WTC11 (cell line): Measurements from ENCODE around the gene WDR91. TPM values are rescaled to one million over a fixed set of nuclear protein-coding genes. Genes with fewer than 3 reads are reported as not detected.
A peak's percentile ranks its signal among the peaks of the same experiment; 100 is the strongest.

Experiments used
- ATAC-seq: fragments of 200-7000 bp; cut with Tn5 transposase; 2 replicates; pipeline ENCODE4 v1.10.0; 2021; ENCODE audit warnings: mild to moderate bottlenecking, moderate library complexity
- CTCF ChIA-PET: fragments of 300-600 bp; sonication (Branson Sonifier 250); formaldehyde crosslinking; loops from one replicate; lab custom pipeline; 2021; ENCODE audit warnings: antibody characterized with exemption; lab: Charles Lee
- POLR2A ChIA-PET: fragments of 350-600 bp; sonication (Branson Sonifier 250); formaldehyde crosslinking; loops from one replicate; lab custom pipeline; 2021; ENCODE audit warnings: antibody characterized with exemption; lab: Charles Lee
- DNase-seq: peaks from one replicate; pipeline ENCODE4 v3.0.0; 2021; ENCODE audit warnings: low spot score
- H3K27ac Mint-ChIP-seq: 2 replicates; pipeline ENCODE4 v1.8.0; 2021; ENCODE audit warnings: mixed read lengths
- H3K27me3 Mint-ChIP-seq: 2 replicates; pipeline ENCODE4 v1.8.0; 2021; ENCODE audit warnings: low read depth, mild to moderate bottlenecking, moderate library complexity, mixed read lengths
- H3K36me3 Mint-ChIP-seq: 2 replicates; pipeline ENCODE4 v1.8.0; 2021; ENCODE audit warnings: mixed read lengths
- H3K4me1 Mint-ChIP-seq: 2 replicates; pipeline ENCODE4 v1.8.0; 2022; ENCODE audit warnings: mixed read lengths
- H3K4me3 Mint-ChIP-seq: 2 replicates; pipeline ENCODE4 v1.8.0; 2021; ENCODE audit warnings: mild to moderate bottlenecking, moderate library complexity, mixed read lengths
- H3K9me3 Mint-ChIP-seq: 2 replicates; pipeline ENCODE4 v1.8.0; 2021; ENCODE audit warnings: mixed read lengths
- FOXP1 ChIP-seq: sonication (generic); formaldehyde crosslinking; IDR thresholded peaks from 2 replicates; pipeline ENCODE4 v1.8.0; 2022; ENCODE audit warnings: missing genetic modification reagents, mild to moderate bottlenecking, moderate library complexity, borderline replicate concordance
- OVOL2 ChIP-seq: fragments of 250-450 bp; sonication (Bioruptor Pico); IDR thresholded peaks from 2 replicates; pipeline ENCODE4 v1.9.0; 2021; ENCODE audit warnings: mild to moderate bottlenecking, borderline replicate concordance
- RELA ChIP-seq: sonication (generic); formaldehyde crosslinking; IDR thresholded peaks from 2 replicates; pipeline ENCODE4 v1.8.1; 2022; ENCODE audit warnings: missing genetic modification reagents, mild to moderate bottlenecking, borderline replicate concordance
- SP1 ChIP-seq: sonication (generic); formaldehyde crosslinking; conservative IDR thresholded peaks from 2 replicates; pipeline ENCODE4 v1.8.1; 2022; ENCODE audit warnings: missing genetic modification reagents
- TEAD1 ChIP-seq: sonication (generic); formaldehyde crosslinking; IDR thresholded peaks from 2 replicates; pipeline ENCODE4 v1.8.0; 2022; ENCODE audit warnings: mild to moderate bottlenecking, missing genetic modification reagents
- ZNF138 ChIP-seq: sonication (generic); formaldehyde crosslinking; conservative IDR thresholded peaks from 2 replicates; pipeline ENCODE4 v1.8.1; 2022; ENCODE audit warnings: mild to moderate bottlenecking, moderate library complexity, missing genetic modification reagents
- ZNF317 ChIP-seq: sonication (generic); formaldehyde crosslinking; IDR thresholded peaks from 2 replicates; pipeline ENCODE4 v1.8.1; 2023; ENCODE audit warnings: low read depth, mild to moderate bottlenecking, moderate library complexity, missing genetic modification reagents, borderline replicate concordance
- total RNA-seq: library from RNA; stranded (reverse); gene quantifications from 3 replicates; pipeline ENCODE4 v1.2.3, GENCODE V29; 2021
- TF ChIP-seq, protein P1 (sequence below): fragments of 250-450 bp; sonication (Bioruptor Pico); IDR thresholded peaks from 2 replicates; pipeline ENCODE4 v1.9.0; 2021; ENCODE audit warnings: mild to moderate bottlenecking
- TF ChIP-seq, protein P2 (sequence below): sonication (generic); formaldehyde crosslinking; IDR thresholded peaks from 2 replicates; pipeline ENCODE4 v1.8.1; 2023; ENCODE audit warnings: mild to moderate bottlenecking, missing genetic modification reagents
- TF ChIP-seq, protein P3 (sequence below): sonication (generic); formaldehyde crosslinking; IDR thresholded peaks from 2 replicates; pipeline ENCODE4 v1.8.0; 2022; ENCODE audit warnings: mild to moderate bottlenecking, missing genetic modification reagents
- TF ChIP-seq, protein P4 (sequence below): fragments of 250-450 bp; sonication (Bioruptor Pico); IDR thresholded peaks from 2 replicates; pipeline ENCODE4 v1.8.0; 2021; ENCODE audit warnings: mild to moderate bottlenecking

The WDR91 gene
- total RNA-seq, 1 experiment from 2014 or later, result 12.0 TPM

DNA sequence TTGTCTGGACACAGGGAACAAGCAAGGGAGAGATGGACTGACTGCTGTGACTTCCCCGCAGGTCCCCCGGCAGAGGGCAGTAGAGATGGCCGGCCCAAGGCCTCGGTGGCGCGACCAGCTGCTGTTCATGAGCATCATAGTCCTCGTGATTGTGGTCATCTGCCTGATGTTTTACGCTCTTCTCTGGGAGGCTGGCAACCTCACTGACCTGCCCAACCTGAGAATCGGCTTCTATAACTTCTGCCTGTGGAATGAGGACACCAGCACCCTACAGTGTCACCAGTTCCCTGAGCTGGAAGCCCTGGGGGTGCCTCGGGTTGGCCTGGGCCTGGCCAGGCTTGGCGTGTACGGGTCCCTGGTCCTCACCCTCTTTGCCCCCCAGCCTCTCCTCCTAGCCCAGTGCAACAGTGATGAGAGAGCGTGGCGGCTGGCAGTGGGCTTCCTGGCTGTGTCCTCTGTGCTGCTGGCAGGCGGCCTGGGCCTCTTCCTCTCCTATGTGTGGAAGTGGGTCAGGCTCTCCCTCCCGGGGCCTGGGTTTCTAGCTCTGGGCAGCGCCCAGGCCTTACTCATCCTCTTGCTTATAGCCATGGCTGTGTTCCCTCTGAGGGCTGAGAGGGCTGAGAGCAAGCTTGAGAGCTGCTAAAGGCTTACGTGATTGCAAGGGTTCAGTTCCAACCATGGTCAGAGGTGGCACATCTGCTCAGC is 46.8 kb downstream of the WDR91 start (continued):
- TF ChIP-seq, protein P1, sequence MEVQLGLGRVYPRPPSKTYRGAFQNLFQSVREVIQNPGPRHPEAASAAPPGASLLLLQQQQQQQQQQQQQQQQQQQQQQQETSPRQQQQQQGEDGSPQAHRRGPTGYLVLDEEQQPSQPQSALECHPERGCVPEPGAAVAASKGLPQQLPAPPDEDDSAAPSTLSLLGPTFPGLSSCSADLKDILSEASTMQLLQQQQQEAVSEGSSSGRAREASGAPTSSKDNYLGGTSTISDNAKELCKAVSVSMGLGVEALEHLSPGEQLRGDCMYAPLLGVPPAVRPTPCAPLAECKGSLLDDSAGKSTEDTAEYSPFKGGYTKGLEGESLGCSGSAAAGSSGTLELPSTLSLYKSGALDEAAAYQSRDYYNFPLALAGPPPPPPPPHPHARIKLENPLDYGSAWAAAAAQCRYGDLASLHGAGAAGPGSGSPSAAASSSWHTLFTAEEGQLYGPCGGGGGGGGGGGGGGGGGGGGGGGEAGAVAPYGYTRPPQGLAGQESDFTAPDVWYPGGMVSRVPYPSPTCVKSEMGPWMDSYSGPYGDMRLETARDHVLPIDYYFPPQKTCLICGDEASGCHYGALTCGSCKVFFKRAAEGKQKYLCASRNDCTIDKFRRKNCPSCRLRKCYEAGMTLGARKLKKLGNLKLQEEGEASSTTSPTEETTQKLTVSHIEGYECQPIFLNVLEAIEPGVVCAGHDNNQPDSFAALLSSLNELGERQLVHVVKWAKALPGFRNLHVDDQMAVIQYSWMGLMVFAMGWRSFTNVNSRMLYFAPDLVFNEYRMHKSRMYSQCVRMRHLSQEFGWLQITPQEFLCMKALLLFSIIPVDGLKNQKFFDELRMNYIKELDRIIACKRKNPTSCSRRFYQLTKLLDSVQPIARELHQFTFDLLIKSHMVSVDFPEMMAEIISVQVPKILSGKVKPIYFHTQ (CRISPR knock-in tag), result no peak
- no peak for TF ChIP-seq SP1 (CRISPR knock-in tag)

DNA sequence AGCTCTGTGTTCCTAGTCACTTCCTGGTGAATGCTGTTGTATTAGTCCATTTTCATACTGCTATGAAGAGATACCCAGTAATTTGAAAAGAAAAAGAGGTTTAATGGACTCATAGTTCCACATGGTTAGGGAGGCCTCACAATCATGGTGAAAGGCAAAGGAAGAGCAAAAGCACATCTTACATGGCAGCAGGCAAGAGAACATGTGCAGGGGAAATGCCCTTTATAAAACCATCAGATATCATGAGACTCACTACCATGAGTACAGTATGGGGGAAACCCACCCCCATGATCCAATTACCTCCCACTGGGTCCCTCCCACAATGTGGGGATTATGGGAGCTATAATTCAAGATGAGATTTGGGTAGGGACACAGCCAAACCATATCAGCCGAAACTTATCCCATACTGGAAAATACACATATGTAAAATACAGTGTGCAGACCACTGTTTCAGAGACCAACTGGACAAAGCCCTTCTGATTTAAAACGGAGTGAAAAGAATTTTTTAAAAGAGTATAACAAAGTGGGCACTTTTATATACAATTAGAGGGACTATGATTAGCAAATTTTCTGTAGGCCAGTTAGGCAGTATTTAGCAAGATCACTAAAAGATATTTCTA is 48.8 kb downstream of the WDR91 start:
- no peak overlapping the region for H3K4me3 Mint-ChIP-seq
- POLR2A ChIA-PET, result no interaction called here
- H3K9me3 Mint-ChIP-seq, result peaks cover 34% of the 10 kb centered on the region
- peaks cover 83% of the 10 kb centered on the region for H3K36me3 Mint-ChIP-seq
- H3K27me3 Mint-ChIP-seq, result no peaks in the 10 kb centered on the region; the same call in 1 of the 2 replicates
- no peak for DNase-seq
- CTCF ChIA-PET, result interaction anchor here (0.6 kb wide), 1 partner anchor 549 kb away, joined by 3 read pairs; no protein-coding TSS in a partner anchor
- no peak for TF ChIP-seq FOXP1 (CRISPR knock-in tag)
- TF ChIP-seq ZNF138 (CRISPR knock-in tag), result no peak
- TF ChIP-seq, protein P2, sequence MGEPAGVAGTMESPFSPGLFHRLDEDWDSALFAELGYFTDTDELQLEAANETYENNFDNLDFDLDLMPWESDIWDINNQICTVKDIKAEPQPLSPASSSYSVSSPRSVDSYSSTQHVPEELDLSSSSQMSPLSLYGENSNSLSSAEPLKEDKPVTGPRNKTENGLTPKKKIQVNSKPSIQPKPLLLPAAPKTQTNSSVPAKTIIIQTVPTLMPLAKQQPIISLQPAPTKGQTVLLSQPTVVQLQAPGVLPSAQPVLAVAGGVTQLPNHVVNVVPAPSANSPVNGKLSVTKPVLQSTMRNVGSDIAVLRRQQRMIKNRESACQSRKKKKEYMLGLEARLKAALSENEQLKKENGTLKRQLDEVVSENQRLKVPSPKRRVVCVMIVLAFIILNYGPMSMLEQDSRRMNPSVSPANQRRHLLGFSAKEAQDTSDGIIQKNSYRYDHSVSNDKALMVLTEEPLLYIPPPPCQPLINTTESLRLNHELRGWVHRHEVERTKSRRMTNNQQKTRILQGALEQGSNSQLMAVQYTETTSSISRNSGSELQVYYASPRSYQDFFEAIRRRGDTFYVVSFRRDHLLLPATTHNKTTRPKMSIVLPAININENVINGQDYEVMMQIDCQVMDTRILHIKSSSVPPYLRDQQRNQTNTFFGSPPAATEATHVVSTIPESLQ (CRISPR knock-in tag), result no peak
- no peak for TF ChIP-seq TEAD1 (CRISPR knock-in tag)
- H3K4me1 Mint-ChIP-seq, result peaks cover 26% of the 10 kb centered on the region
- H3K27ac Mint-ChIP-seq, result no peak overlapping the region
- no peak for ATAC-seq

DNA sequence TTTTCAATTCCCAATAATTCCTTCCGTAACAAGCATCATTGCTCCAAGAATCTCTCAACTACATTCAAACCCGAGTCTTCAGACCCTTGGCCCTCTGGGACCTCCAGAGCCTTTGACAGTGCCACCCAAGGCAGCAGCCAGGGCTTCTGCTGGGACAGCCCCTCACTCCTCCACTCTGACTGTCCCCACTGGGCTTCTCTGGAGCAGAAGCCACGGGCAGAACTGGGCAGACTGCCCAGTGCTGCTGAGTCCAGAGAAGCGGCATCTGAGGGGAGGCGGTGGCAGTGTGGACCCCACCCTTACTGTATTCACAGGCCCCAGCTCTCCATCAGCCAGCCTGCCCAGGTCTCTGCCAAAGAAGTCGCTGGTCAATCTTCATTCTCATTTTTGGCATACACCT is 49.7 kb downstream of the WDR91 start:
- no peak overlapping the region; the same call in 1 of the 2 replicates for H3K27ac Mint-ChIP-seq
- ATAC-seq, result no peak
- H3K27me3 Mint-ChIP-seq, result no peaks in the 10 kb centered on the region; the same call in 1 of the 2 replicates
- no peak for DNase-seq
- POLR2A ChIA-PET, result no interaction called here
- no peak for TF ChIP-seq OVOL2 (CRISPR knock-in tag)
- no peak for TF ChIP-seq RELA
- peak; percentile 64; the same call in 1 of the 2 replicates for TF ChIP-seq ZNF317 (CRISPR knock-in tag)
- TF ChIP-seq, all 79 proteins: peak for 1
- peaks cover 42% of the 10 kb centered on the region for H3K9me3 Mint-ChIP-seq
- peaks cover 26% of the 10 kb centered on the region for H3K4me1 Mint-ChIP-seq
- no peak overlapping the region for H3K4me3 Mint-ChIP-seq
- peaks cover 83% of the 10 kb centered on the region for H3K36me3 Mint-ChIP-seq
- CTCF ChIA-PET, result interaction anchor here (1.7 to 1.9 kb wide), 2 partner anchors 8 to 175 kb away, joined by 5 to 7 read pairs; partner anchors contain the start of gene AGBL3

DNA sequence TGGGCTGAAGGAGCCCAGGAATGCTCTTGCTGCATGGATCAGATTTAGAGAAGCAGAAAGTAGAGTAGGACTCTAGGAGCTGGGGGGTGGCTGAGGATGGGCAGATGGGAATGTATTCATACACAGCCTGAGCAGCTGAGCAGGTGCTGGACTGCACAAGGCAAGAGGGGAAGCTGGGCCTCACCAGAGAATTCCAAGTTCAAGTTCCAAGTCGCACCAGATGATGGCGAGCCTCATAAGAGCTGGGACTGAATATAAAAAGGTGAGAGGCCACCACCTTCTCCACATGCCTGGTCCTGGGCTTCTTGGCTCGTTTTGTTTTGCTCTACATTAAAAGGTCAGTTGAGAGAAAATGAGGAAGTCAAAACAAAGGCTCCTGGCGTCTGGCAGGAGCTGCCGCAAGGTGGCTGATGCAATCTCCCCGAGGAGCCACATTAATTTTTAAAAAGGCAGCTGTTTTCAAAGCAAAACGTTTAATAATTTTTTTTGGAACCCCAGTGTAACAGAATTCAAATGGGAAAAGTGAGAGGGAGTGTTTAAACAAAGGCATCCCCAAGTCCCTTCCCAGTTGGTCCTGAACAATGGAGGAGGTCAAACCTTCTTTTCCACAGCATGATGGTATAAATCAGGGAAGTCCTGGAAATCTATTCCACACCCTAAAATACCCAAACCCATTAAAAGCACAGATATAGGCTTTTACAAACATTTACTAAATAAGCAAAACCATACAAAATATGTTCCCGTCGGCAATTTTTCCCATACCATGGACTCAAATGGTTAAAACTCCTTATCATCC is 50.3 kb downstream of the WDR91 start:
- Mint-ChIP-seq H3K4me1 (peaks cover 26% of the 10 kb centered on the region), H3K27me3 (peaks cover 3% of the 10 kb centered on the region; the same call in 1 of the 2 replicates), H3K36me3 (peaks cover 83% of the 10 kb centered on the region), H3K4me3 (no peak overlapping the region), H3K9me3 (peaks cover 48% of the 10 kb centered on the region), H3K27ac (peak overlapping the region; percentile 50)
- CTCF ChIA-PET, result interaction anchor here (0.5 to 1.9 kb wide), 4 partner anchors 8 to 357 kb away, joined by 3 to 7 read pairs (median 4); partner anchors contain the start of gene AGBL3
- ATAC-seq (peak; percentile 50), DNase-seq (no peak)
- TF ChIP-seq, protein P3, sequence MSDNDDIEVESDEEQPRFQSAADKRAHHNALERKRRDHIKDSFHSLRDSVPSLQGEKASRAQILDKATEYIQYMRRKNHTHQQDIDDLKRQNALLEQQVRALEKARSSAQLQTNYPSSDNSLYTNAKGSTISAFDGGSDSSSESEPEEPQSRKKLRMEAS (CRISPR knock-in tag), result peak; percentile 61; the same call in 1 of the 2 replicates
- TF ChIP-seq, protein P4, sequence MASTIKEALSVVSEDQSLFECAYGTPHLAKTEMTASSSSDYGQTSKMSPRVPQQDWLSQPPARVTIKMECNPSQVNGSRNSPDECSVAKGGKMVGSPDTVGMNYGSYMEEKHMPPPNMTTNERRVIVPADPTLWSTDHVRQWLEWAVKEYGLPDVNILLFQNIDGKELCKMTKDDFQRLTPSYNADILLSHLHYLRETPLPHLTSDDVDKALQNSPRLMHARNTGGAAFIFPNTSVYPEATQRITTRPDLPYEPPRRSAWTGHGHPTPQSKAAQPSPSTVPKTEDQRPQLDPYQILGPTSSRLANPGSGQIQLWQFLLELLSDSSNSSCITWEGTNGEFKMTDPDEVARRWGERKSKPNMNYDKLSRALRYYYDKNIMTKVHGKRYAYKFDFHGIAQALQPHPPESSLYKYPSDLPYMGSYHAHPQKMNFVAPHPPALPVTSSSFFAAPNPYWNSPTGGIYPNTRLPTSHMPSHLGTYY, result no peak
- POLR2A ChIA-PET, result interaction anchor here (0.6 kb wide), 1 partner anchor 145 kb away, joined by 9 read pairs; no protein-coding TSS in a partner anchor
